ENCODE results near the gene PRR13. TPM values are rescaled to one million over a fixed set of nuclear protein-coding genes. Genes with fewer than 3 reads are reported as not detected.
A peak's percentile ranks its signal among the peaks of the same experiment; 100 is the strongest.
"Not testable (repeated sequence)": the region's sequence is repeated elsewhere in the genome, so short reads cannot be mapped to it uniquely, and the experiment has no call there.

Gene PRR13, protein sequence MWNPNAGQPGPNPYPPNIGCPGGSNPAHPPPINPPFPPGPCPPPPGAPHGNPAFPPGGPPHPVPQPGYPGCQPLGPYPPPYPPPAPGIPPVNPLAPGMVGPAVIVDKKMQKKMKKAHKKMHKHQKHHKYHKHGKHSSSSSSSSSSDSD
- total RNA-seq (2014; rRNA removed; shearing (Covaris generic)) (35.3 and 42.4 TPM in 2 replicates), polyA plus RNA-seq (2016; fragmentation: Nextera tagmentation; extraction: Ambion mirVana) (217 and 221 TPM in 2 replicates)

DNA sequence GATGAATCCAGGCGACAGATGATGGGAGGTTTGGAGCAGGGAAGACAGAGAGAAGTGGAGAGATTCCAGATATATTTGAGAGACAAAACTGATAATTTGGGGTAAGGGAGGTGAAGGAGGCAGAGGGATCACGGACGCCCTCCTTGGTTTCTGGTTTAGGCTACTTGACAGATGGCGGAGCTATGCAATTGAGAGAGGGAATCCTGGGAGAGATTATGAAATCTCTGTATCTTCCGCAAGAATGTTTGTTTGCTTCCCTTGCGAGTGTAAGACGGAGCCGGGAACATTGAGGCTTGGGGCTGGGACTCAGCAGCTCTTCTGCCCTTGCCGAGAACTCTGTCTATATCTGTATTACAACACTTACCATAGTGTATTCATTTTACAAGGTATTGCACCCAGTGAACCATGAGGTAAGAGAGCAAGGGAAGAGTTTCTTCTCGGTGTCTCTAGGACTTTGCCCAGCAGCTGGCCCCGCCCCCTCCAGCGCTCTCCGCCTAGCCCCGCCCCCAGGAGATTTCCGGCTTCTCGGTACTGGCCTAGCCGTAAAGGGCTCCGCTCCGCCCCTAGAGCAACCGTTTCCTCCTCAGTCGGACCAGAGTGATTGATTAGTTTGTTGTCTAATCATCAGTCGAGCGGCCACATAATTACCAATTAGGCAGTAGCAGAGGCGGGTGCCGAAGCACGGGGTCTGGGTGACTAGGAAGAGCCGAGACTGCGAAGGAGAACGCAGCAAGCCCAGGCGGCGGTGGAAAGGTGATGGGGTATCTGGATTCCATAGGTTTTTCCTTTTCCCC lies at the start of gene PRR13:
TSS of gene PRR13 (plus strand) at position 695 of the 794 bp plus-strand sequence. CDS start 981 bp downstream, outside the sequence.
- peaks cover 13% of the 10 kb centered on the region for H3K4me1 ChIP-seq (ENCODE audit: insufficient read depth)
- peak within 1 kb of the TSS; percentile 88 for H3K4me3 ChIP-seq
- no peaks in the 10 kb centered on the region for H4K20me1 ChIP-seq (ENCODE audit: insufficient read depth)
- H3K4me2 ChIP-seq (ENCODE audit: unreplicated experiment): peak within 1 kb of the TSS; percentile 86
- peak within 1 kb of the TSS; percentile 92 for H2AFZ ChIP-seq
- peak within 1 kb of the TSS; percentile 82 for H3K27ac ChIP-seq
- H3K9me3 ChIP-seq (ENCODE audit: low read depth): no peaks in the 10 kb centered on the region
- WGBS, 2 experiments (ENCODE audit: low coverage in 1 of 2, low lambda C conversion rate in 2 of 2, missing lambda C conversion rate in 2 of 2): 1% methylated on average over 31 of the region's 31 CpGs
- H3K79me2 ChIP-seq (ENCODE audit: insufficient read depth): peaks cover 43% of the 10 kb centered on the region
- TF ChIP-seq EZH2phosphoT487 (IDR thresholded peaks at IDR 0.05; ENCODE audit: insufficient read depth, low read depth): no peak
- peaks cover 10% of the 10 kb centered on the region; the same call in 1 of the 2 replicates for H3K36me3 ChIP-seq (ENCODE audit: low read depth)
- H3K9me2 ChIP-seq (ENCODE audit: insufficient read depth): no peaks in the 10 kb centered on the region
- H3K27me3 ChIP-seq (replicated peaks; ENCODE audit: insufficient read depth): no peaks in the 10 kb centered on the region
- DNase-seq: peak; percentile 100
- peak within 1 kb of the TSS; percentile 89 for H3K9ac ChIP-seq
- in situ Hi-C loops (cut with MboI): no loop called here
- peaks cover 4% of the 10 kb centered on the region; the same call in 1 of the 2 replicates for H3F3A ChIP-seq (ENCODE audit: insufficient read depth)

DNA sequence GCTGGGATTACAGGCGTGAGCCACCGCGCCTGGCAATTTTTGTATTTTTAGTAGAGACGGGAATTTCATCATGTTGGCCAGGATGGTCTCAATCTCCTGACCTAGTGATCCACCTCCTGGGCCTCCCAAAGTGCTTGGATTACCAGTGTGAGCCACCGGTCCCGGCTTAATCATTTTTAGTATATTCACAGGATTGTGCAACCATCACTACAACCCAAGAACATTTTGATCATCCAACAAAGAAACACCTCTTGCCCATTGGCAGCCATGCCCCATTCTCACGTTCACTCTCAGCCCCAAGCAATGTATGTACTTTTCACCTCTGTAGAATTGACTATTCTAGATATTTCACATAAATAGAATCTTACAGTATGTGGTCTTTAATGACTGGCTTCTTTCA lies 41.6 kb upstream of the PRR13 start:
- Histone ChIP-seq H3K79me2 (ENCODE audit: insufficient read depth) (peaks cover 100% of the 10 kb centered on the region), H4K20me1 (ENCODE audit: insufficient read depth) (no peaks in the 10 kb centered on the region), H3K4me2 (ENCODE audit: unreplicated experiment) (no peak overlapping the region), H2AFZ (no peak overlapping the region), H3K9me3 (ENCODE audit: low read depth) (no peaks in the 10 kb centered on the region), H3K4me1 (ENCODE audit: insufficient read depth) (peaks cover 10% of the 10 kb centered on the region; the same call in 1 of the 2 replicates), H3F3A (ENCODE audit: insufficient read depth) (0 out of 2 replicates have a peak, but pooled peaks cover 4% of the 10 kb centered on the region), H3K9me2 (ENCODE audit: insufficient read depth) (no peaks in the 10 kb centered on the region), H3K27ac (no peak overlapping the region), H3K27me3 (replicated peaks; ENCODE audit: insufficient read depth) (no peaks in the 10 kb centered on the region), H3K36me3 (ENCODE audit: low read depth) (peaks cover 20% of the 10 kb centered on the region), H3K9ac (no peak overlapping the region), H3K4me3 (no peak overlapping the region)
- in situ Hi-C loops (cut with MboI): no loop called here
- DNase-seq: no peak
- 98% methylated on average over 7 of the region's 7 CpGs for WGBS, 2 experiments (ENCODE audit: low coverage in 1 of 2, low lambda C conversion rate in 2 of 2, missing lambda C conversion rate in 2 of 2)
- no peak for TF ChIP-seq EZH2phosphoT487 (IDR thresholded peaks at IDR 0.05; ENCODE audit: insufficient read depth, low read depth)
- TF ChIP-seq EZH2 (IDR thresholded peaks at IDR 0.05; ENCODE audit: insufficient read depth, poor library complexity, severe bottlenecking): no peak

DNA sequence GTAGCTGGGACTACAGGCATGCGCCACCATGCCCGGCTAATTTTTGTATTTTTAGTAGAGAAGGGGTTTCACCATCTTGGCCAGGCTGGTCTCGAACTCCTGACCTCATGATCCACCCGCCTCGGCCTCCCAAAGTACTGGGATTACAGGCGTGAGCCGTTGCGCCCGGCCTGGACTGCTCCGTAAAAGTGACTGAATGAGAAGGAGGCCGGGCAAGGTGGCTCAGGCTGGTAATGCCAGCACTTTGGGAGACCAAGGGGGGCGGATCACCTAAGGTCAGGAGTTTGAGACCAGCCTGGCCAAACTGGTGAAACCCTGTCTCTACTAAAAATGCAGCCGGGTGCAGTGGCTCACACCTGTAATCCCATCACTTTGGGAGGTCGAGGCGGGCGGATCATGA lies 39.2 kb upstream of the PRR13 start:
- H2AFZ ChIP-seq; H3K4me1 ChIP-seq (ENCODE audit: insufficient read depth); H4K20me1 ChIP-seq (ENCODE audit: insufficient read depth); in situ Hi-C loops (cut with MboI); H3K9me2 ChIP-seq (ENCODE audit: insufficient read depth); DNase-seq; H3K9ac ChIP-seq; H3K27me3 ChIP-seq (replicated peaks; ENCODE audit: insufficient read depth); H3K9me3 ChIP-seq (ENCODE audit: low read depth); H3K4me2 ChIP-seq (ENCODE audit: unreplicated experiment); H3F3A ChIP-seq (ENCODE audit: insufficient read depth); H3K27ac ChIP-seq; H3K4me3 ChIP-seq: not testable (repeated sequence)
- whole genome bisulfite sequencing, 2 experiments (ENCODE audit: low coverage in 1 of 2, low lambda C conversion rate in 2 of 2, missing lambda C conversion rate in 2 of 2): 96% methylated on average over 16 of the region's 16 CpGs
- H3K79me2 ChIP-seq (ENCODE audit: insufficient read depth): peaks cover 95% of the 10 kb centered on the region
- H3K36me3 ChIP-seq (ENCODE audit: low read depth): peaks cover 25% of the 10 kb centered on the region

DNA sequence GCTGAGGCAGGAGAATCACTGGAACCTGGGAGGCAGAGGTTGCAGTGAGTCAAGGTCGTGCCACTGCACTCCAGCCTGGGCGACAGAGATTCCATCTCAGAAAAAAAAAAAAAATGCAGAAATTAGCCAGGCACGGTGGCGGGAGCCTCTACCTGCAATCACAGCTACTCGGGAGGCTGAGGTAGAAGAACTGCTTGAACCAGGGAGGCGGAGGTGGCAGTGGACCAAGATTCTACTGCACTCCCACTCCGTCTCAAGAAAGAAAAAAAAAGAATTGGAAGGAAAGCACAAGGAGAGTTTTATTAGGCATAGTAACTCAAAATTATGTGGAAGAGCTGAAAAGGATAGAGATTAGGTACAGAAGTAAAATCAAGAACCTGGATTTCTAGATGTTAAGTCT lies 38.7 kb upstream of the PRR13 start:
- Histone ChIP-seq H3K79me2 (ENCODE audit: insufficient read depth) (peaks cover 90% of the 10 kb centered on the region), H3K4me2 (ENCODE audit: unreplicated experiment) (no peak overlapping the region), H3K9ac (no peak overlapping the region), H3K9me2 (ENCODE audit: insufficient read depth) (no peaks in the 10 kb centered on the region), H3K4me1 (ENCODE audit: insufficient read depth) (peaks cover 9% of the 10 kb centered on the region; the same call in 1 of the 2 replicates), H3K4me3 (no peak overlapping the region), H3K27ac (no peak overlapping the region), H3K9me3 (ENCODE audit: low read depth) (no peaks in the 10 kb centered on the region), H3K27me3 (replicated peaks; ENCODE audit: insufficient read depth) (no peaks in the 10 kb centered on the region), H3F3A (ENCODE audit: insufficient read depth) (0 out of 2 replicates have a peak, but pooled peaks cover 4% of the 10 kb centered on the region), H3K36me3 (ENCODE audit: low read depth) (peaks cover 28% of the 10 kb centered on the region), H4K20me1 (ENCODE audit: insufficient read depth) (no peaks in the 10 kb centered on the region), H2AFZ (no peak overlapping the region)
- in situ Hi-C loops (cut with MboI): no loop called here
- TF ChIP-seq EZH2 (IDR thresholded peaks at IDR 0.05; ENCODE audit: insufficient read depth, poor library complexity, severe bottlenecking) (no peak), EZH2phosphoT487 (IDR thresholded peaks at IDR 0.05; ENCODE audit: insufficient read depth, low read depth) (no peak)
- whole genome bisulfite sequencing, 2 experiments (ENCODE audit: low coverage in 1 of 2, low lambda C conversion rate in 2 of 2, missing lambda C conversion rate in 2 of 2): 93 to 95% methylated on average over 7 of the region's 7 CpGs
- no peak for DNase-seq

All from GM23248 (cell line).